SU-DHL-6 (cell line): Measurements from ENCODE around the gene RAPH1.

ENCODE experiments used
- CTCF ChIP-seq: fragments of 200-600 bp; sonication (generic); IDR thresholded peaks from one replicate; pipeline ENCODE4 v1.5.1; 2017; ENCODE audit warnings: antibody characterized with exemption, mild to moderate bottlenecking, low read length, moderate library complexity; ENCODE audit not compliant: insufficient read depth, poor library complexity, severe bottlenecking
- EZH2phosphoT487 ChIP-seq: fragments of 200-600 bp; sonication (generic), shearing (Covaris generic); conservative IDR thresholded peaks from 2 replicates; pipeline ENCODE4 v1.6.1; 2018; ENCODE audit warnings: mild to moderate bottlenecking, antibody characterized with exemption, low read length, moderate library complexity, mixed read lengths

- TF ChIP-seq EZH2phosphoT487 = no peak
- TF ChIP-seq CTCF = no peak
Observed at GRCh38 chr2:203344667-203345066, 190.4 kb downstream of the RAPH1 start.
